ENCODE data around the gene MACROD1.

The MACROD1 gene

GRCh38 chr11:64039012-64039665, 126.8 kb downstream of the MACROD1 start:
- TF ChIP-seq CTCF (IDR thresholded peaks at IDR 0.05; ENCODE audit: low read depth, low read length), result no peak
- in situ Hi-C loops (cut with HindIII; ENCODE audit: low sequenced_read_pairs), result no loop called here
- H3K4me3 ChIP-seq (ENCODE audit: low read depth, low read length), result no peak overlapping the region
- DNase-seq (ENCODE audit: low read depth, low spot score), result no peak

GRCh38 chr11:64038500-64038899, 127.4 kb downstream of the MACROD1 start:
- no peak for TF ChIP-seq CTCF (IDR thresholded peaks at IDR 0.05; ENCODE audit: low read depth, low read length)
- in situ Hi-C loops (cut with HindIII; ENCODE audit: low sequenced_read_pairs), result no loop called here
- no peak overlapping the region for H3K4me3 ChIP-seq (ENCODE audit: low read depth, low read length)
- DNase-seq (ENCODE audit: low read depth, low spot score), result no peak

- in situ Hi-C loops (cut with HindIII; ENCODE audit: low sequenced_read_pairs), result no loop called here
- H3K4me3 ChIP-seq (ENCODE audit: low read depth, low read length), result no peak overlapping the region
- no peak for TF ChIP-seq CTCF (IDR thresholded peaks at IDR 0.05; ENCODE audit: low read depth, low read length)
- DNase-seq (ENCODE audit: low read depth, low spot score), result no peak
These were observed 128.8 kb downstream of the MACROD1 start for GRCh38 chr11:64037027-64037634.

GRCh38 chr11:64036087-64037026, 129.6 kb downstream of the MACROD1 start:
- peak; percentile 35 for DNase-seq (ENCODE audit: low read depth, low spot score)
- in situ Hi-C loops (cut with HindIII; ENCODE audit: low sequenced_read_pairs), result no loop called here
- no peak overlapping the region for H3K4me3 ChIP-seq (ENCODE audit: low read depth, low read length)

GRCh38 chr11:64035576-64035975, 130.3 kb downstream of the MACROD1 start, which contains the start of gene FLRT1:
Gene FLRT1, plus strand, starts transcription at chr11:64035931. Its CDS starts 80,337 bp downstream, at chr11:64116268.
- DNase-seq (ENCODE audit: low read depth, low spot score), result no peak
- no peak for TF ChIP-seq CTCF (IDR thresholded peaks at IDR 0.05; ENCODE audit: low read depth, low read length)
- H3K4me3 ChIP-seq (ENCODE audit: low read depth, low read length), result no peak within 1 kb of the TSS
- in situ Hi-C loops (cut with HindIII; ENCODE audit: low sequenced_read_pairs), result no loop called here

More at GRCh38 chr11:64036087-64037026, 129.6 kb downstream of the MACROD1 start:
- no peak for TF ChIP-seq CTCF (IDR thresholded peaks at IDR 0.05; ENCODE audit: low read depth, low read length)

- no peak overlapping the region for H3K4me3 ChIP-seq (ENCODE audit: low read depth, low read length)
- no peak for TF ChIP-seq CTCF (IDR thresholded peaks at IDR 0.05; ENCODE audit: low read depth, low read length)
These were observed 130.8 kb downstream of the MACROD1 start for GRCh38 chr11:64035081-64035524.

More at GRCh38 chr11:64035081-64035524, 130.8 kb downstream of the MACROD1 start:
- in situ Hi-C loops (cut with HindIII; ENCODE audit: low sequenced_read_pairs), result no loop called here
- no peak for DNase-seq (ENCODE audit: low read depth, low spot score)

Data from astrocyte of the spinal cord (primary cell).